ENCODE results near the gene FPGS. TPM values are rescaled to one million over a fixed set of nuclear protein-coding genes. Genes with fewer than 3 reads are reported as not detected.
"Not testable (repeated sequence)": the region's sequence is repeated elsewhere in the genome, so short reads cannot be mapped to it uniquely, and the experiment has no call there.

FPGS gene
- total RNA-seq, 2 donors from 2014 or later: 58.4 to 80.4 TPM

DNA sequence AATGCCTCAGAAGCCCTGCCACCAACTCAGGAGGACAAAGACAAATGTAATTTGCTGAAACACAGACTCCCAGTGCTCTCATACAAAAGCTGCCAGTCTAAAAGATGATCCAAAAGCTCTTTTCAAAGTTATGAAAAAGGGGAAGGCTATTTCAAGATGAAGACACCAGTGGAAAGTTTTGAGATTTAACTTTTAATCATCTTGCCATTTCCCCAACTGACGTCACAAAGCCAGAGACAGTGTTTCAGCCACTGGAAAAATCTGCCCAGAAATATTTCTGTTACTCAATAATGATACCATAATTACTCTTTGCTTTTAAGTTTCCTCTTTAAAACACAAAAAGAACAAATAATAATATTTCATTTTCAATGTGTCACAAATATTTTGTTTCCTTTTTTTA, 30.9 kb downstream of the FPGS start:
- H3K27me3 ChIP-seq: no peaks in the 10 kb centered on the region
- no peak for DNase-seq
- ATAC-seq: no peak
- TF ChIP-seq, protein P1, sequence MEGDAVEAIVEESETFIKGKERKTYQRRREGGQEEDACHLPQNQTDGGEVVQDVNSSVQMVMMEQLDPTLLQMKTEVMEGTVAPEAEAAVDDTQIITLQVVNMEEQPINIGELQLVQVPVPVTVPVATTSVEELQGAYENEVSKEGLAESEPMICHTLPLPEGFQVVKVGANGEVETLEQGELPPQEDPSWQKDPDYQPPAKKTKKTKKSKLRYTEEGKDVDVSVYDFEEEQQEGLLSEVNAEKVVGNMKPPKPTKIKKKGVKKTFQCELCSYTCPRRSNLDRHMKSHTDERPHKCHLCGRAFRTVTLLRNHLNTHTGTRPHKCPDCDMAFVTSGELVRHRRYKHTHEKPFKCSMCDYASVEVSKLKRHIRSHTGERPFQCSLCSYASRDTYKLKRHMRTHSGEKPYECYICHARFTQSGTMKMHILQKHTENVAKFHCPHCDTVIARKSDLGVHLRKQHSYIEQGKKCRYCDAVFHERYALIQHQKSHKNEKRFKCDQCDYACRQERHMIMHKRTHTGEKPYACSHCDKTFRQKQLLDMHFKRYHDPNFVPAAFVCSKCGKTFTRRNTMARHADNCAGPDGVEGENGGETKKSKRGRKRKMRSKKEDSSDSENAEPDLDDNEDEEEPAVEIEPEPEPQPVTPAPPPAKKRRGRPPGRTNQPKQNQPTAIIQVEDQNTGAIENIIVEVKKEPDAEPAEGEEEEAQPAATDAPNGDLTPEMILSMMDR (IDR thresholded peaks at IDR 0.05): no peak
- no peak for TF ChIP-seq POLR2A (IDR thresholded peaks at IDR 0.05)
- intact Hi-C loops (cut with DNase I): no loop called here
- peaks cover 52% of the 10 kb centered on the region for H3K4me1 ChIP-seq
- no peaks in the 10 kb centered on the region for H3K9me3 ChIP-seq
- 26 to 42% methylated on average over 1 of the region's 1 CpG for WGBS, 2 donors
- H3K27ac ChIP-seq: peak overlapping the region in 2 of 4 donors; percentile 55 to 80
- no peak overlapping the region for H3K4me3 ChIP-seq
- no peaks in the 10 kb centered on the region for H3K36me3 ChIP-seq (replicated peaks in 1 of 2; ENCODE audit: insufficient read depth in 1 of 2, low read depth in 2 of 2)

DNA sequence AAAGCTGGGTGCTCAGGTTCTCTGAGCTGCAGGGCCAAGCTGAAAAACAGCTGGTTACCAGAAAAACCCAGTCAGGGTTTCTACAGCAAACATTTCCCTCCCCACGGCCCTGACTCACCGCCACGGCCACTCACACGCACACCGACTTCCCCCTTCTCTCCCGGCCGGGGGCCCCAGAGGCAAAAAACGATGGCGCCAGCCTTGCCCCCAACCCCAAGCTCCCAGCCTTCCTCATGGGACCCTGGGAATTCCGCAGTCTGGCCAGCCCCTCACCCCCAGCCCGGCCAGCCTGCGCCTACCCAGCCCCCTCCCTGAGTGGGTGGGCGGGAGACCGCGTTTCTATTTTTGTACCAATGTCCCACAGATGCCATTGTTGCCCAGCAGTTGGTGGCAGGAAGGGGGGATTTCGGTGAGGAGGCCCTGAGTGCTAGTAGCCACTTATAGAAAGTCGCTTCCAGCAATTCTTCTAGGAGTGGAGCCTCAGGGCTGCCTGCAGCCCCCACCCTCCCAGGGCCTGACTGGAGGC, 33.4 kb downstream of the FPGS start:
- no peak for ATAC-seq
- H3K4me3 ChIP-seq: no peak overlapping the region
- peaks cover 66% of the 10 kb centered on the region for H3K4me1 ChIP-seq
- peak in 1 of 4 donors; percentile 65 for DNase-seq
- 68 to 75% methylated on average over 12 to 17 of the region's 17 CpGs for WGBS, 2 donors
- peak overlapping the region; percentile 15 to 80 (median 49) for H3K27ac ChIP-seq
- H3K9me3 ChIP-seq: no peaks in the 10 kb centered on the region
- H3K36me3 ChIP-seq (replicated peaks in 1 of 2; ENCODE audit: insufficient read depth in 1 of 2, low read depth in 2 of 2): no peaks in the 10 kb centered on the region
- no peaks in the 10 kb centered on the region for H3K27me3 ChIP-seq
- no peak for TF ChIP-seq POLR2A (IDR thresholded peaks at IDR 0.05)
- TF ChIP-seq, protein P1 (IDR thresholded peaks at IDR 0.05): no peak
- intact Hi-C loops (cut with DNase I): no loop called here

DNA sequence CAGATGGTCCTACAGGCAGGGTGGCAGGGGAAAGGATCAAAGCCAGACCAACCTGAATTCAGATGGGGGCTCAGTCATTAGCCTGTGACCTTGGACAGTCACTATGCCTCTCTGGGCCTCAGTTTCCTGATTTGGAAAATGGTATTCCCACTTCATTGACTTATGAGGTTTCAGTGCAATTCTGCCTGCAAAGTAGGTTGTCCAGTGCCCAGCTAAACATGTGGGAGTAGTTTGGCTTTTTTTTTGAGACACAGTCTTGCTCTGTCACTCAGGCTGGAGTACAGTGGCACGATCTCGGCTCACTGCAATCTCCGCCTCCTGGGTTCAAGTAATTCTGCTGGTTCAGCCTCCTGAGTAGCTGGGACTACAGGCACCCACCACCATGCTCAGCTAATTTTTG, 33.9 kb downstream of the FPGS start:
- H3K27me3 ChIP-seq; ATAC-seq; DNase-seq; H3K9me3 ChIP-seq; H3K36me3 ChIP-seq (replicated peaks in 1 of 2; ENCODE audit: insufficient read depth in 1 of 2, low read depth in 2 of 2); intact Hi-C loops (cut with DNase I); H3K4me3 ChIP-seq: not testable (repeated sequence)
- H3K4me1 ChIP-seq: peaks cover 66% of the 10 kb centered on the region
- WGBS, 2 donors: 95 to 100% methylated on average over 3 of the region's 3 CpGs
- H3K27ac ChIP-seq: peak overlapping the region in 3 of 4 donors; percentile 24 to 80 (median 74)

- 52 to 63% methylated on average over 3 to 4 of the region's 4 CpGs for WGBS, 2 donors
These were observed 34.7 kb downstream of the FPGS start for GRCh38 chr9:127837346-127837745.

GRCh38 chr9:127838375-127839078, 35.8 kb downstream of the FPGS start:
- H3K4me3 ChIP-seq: no peak overlapping the region
- no peaks in the 10 kb centered on the region for H3K36me3 ChIP-seq (replicated peaks in 1 of 2; ENCODE audit: insufficient read depth in 1 of 2, low read depth in 2 of 2)
- intact Hi-C loops (cut with DNase I): no loop called here
- no peaks in the 10 kb centered on the region for H3K9me3 ChIP-seq
- peak; percentile 36 for ATAC-seq
- TF ChIP-seq, protein P1 (IDR thresholded peaks at IDR 0.05): no peak
- TF ChIP-seq POLR2A (IDR thresholded peaks at IDR 0.05): peak in 2 of 3 donors; percentile 51 to 61
- H3K27me3 ChIP-seq: no peaks in the 10 kb centered on the region
- peak overlapping the region; percentile 28 to 74 (median 57) for H3K27ac ChIP-seq
- WGBS, 2 donors: 50 to 77% methylated on average over 5 to 18 of the region's 18 CpGs
- H3K4me1 ChIP-seq: peaks cover 52% of the 10 kb centered on the region
- DNase-seq: peak; percentile 47 to 81 (median 50)

More at GRCh38 chr9:127837346-127837745, 34.7 kb downstream of the FPGS start:
- no peak for TF ChIP-seq POLR2A (IDR thresholded peaks at IDR 0.05)
- TF ChIP-seq, protein P1 (IDR thresholded peaks at IDR 0.05): no peak
- intact Hi-C loops (cut with DNase I): no loop called here
- no peaks in the 10 kb centered on the region for H3K36me3 ChIP-seq (replicated peaks in 1 of 2; ENCODE audit: insufficient read depth in 1 of 2, low read depth in 2 of 2)
- H3K4me1 ChIP-seq: peaks cover 60% of the 10 kb centered on the region
- no peak for DNase-seq
- H3K27me3 ChIP-seq: no peaks in the 10 kb centered on the region
- H3K27ac ChIP-seq: peak overlapping the region in 3 of 4 donors; percentile 28 to 80 (median 74)
- no peak overlapping the region for H3K4me3 ChIP-seq
- ATAC-seq: no peak
- no peaks in the 10 kb centered on the region for H3K9me3 ChIP-seq

Measured in body of pancreas (tissue), 4 donors.